ELF-1 (cell line): ENCODE results near the gene RAVER2.
"Not testable (repeated sequence)": the region's sequence is repeated elsewhere in the genome, so short reads cannot be mapped to it uniquely, and the experiment has no call there.

Experiments used
- DNase-seq: peaks from one replicate; pipeline ENCODE4 v3.0.0-alpha.2; 2016; ENCODE audit warnings: low read depth, low spot score

RAVER2 gene

GRCh38 chr1:64801851-64802523, 57.1 kb downstream of the RAVER2 start:
- no peak for DNase-seq

GRCh38 chr1:64809309-64809708, 64.4 kb downstream of the RAVER2 start:
- DNase-seq, result no peak

- DNase-seq, result no peak
Measured at GRCh38 chr1:64810001-64810400, 65.1 kb downstream of the RAVER2 start.

- no peak for DNase-seq
Measured at GRCh38 chr1:64811131-64811530, 66.3 kb downstream of the RAVER2 start.

GRCh38 chr1:64814427-64814826, 69.6 kb downstream of the RAVER2 start:
- no peak for DNase-seq

GRCh38 chr1:64817364-64817763, 72.5 kb downstream of the RAVER2 start:
- not testable (repeated sequence) for DNase-seq

GRCh38 chr1:64820572-64820971, 75.7 kb downstream of the RAVER2 start:
- not testable (repeated sequence) for DNase-seq

GRCh38 chr1:64822621-64823020, 77.7 kb downstream of the RAVER2 start:
- no peak for DNase-seq

- peak; percentile 54 for DNase-seq
Measured at GRCh38 chr1:64823691-64824476, 79.0 kb downstream of the RAVER2 start.

GRCh38 chr1:64826991-64827390, 82.1 kb downstream of the RAVER2 start:
- no peak for DNase-seq

- no peak for DNase-seq
Measured at GRCh38 chr1:64828829-64829228, 84.0 kb downstream of the RAVER2 start.

GRCh38 chr1:64829411-64830029, 84.6 kb downstream of the RAVER2 start:
- peak; percentile 18 for DNase-seq

- no peak for DNase-seq
Measured at GRCh38 chr1:64830030-64830651, 85.3 kb downstream of the RAVER2 start.

GRCh38 chr1:64834734-64835133, 89.9 kb downstream of the RAVER2 start:
- no peak for DNase-seq

GRCh38 chr1:64836802-64837201, 91.9 kb downstream of the RAVER2 start:
- no peak for DNase-seq

- no peak for DNase-seq
Measured at GRCh38 chr1:64838486-64838885, 93.6 kb downstream of the RAVER2 start.

GRCh38 chr1:64839261-64839660, 94.4 kb downstream of the RAVER2 start:
- DNase-seq, result no peak

- no peak for DNase-seq
Measured at GRCh38 chr1:64839732-64840405, 95.0 kb downstream of the RAVER2 start.

- DNase-seq, result no peak
Measured at GRCh38 chr1:64841330-64842065, 96.6 kb downstream of the RAVER2 start.

GRCh38 chr1:64842224-64842623, 97.3 kb downstream of the RAVER2 start:
- no peak for DNase-seq

- DNase-seq, result no peak
Measured at GRCh38 chr1:64843675-64844074, 98.8 kb downstream of the RAVER2 start.
